SHP77 treated with DMSO at 0.1 percent for 48 hours (cell line): ENCODE measurements around the gene STX1B.
A peak's percentile ranks its signal among the peaks of the same experiment; 100 is the strongest.
"Not testable (repeated sequence)": the region's sequence is repeated elsewhere in the genome, so short reads cannot be mapped to it uniquely, and the experiment has no call there.

Source experiments
- DNase-seq: peaks from one replicate; lab custom pipeline; 2025; lab: John Stamatoyannopoulos, UW

STX1B gene

GRCh38 chr16:30951750-30952149 lies 58.7 kb downstream of the STX1B start:
- DNase-seq = no peak

- no peak for DNase-seq
These were observed 59.2 kb downstream of the STX1B start for GRCh38 chr16:30951193-30951592.

- DNase-seq = no peak
These were observed 59.8 kb downstream of the STX1B start for GRCh38 chr16:30950516-30951065.

GRCh38 chr16:30949650-30950515 lies 60.6 kb downstream of the STX1B start:
- peak; percentile 59 for DNase-seq

GRCh38 chr16:30948667-30949649 lies 61.5 kb downstream of the STX1B start, which contains the start of gene ORAI3:
Gene ORAI3, plus strand, starts transcription at chr16:30949068. Its CDS starts 222 bp downstream, at chr16:30949290.
- no peak for DNase-seq

- peak; percentile 45 for DNase-seq
These were observed 62.4 kb downstream of the STX1B start for GRCh38 chr16:30947859-30948666.

GRCh38 chr16:30947541-30947858 lies 62.9 kb downstream of the STX1B start:
- DNase-seq = no peak

- DNase-seq = no peak
These were observed 63.5 kb downstream of the STX1B start for GRCh38 chr16:30946671-30947540.

GRCh38 chr16:30944352-30944751 lies 66.1 kb downstream of the STX1B start:
- no peak for DNase-seq

GRCh38 chr16:30942426-30942806 lies 68.0 kb downstream of the STX1B start:
- no peak for DNase-seq

- peak; percentile 74 for DNase-seq
These were observed 68.6 kb downstream of the STX1B start for GRCh38 chr16:30941600-30942425.

GRCh38 chr16:30939571-30939970 lies 70.9 kb downstream of the STX1B start:
- not testable (repeated sequence) for DNase-seq
